ENCODE data around the gene TOGARAM2. TPM values are rescaled to one million over a fixed set of nuclear protein-coding genes. Genes with fewer than 3 reads are reported as not detected.

TOGARAM2 gene
- total and polyA plus RNA-seq, 10 of the 15 experiments (the other 5 are each of a cell fraction or from before 2014, with no cell fraction given): 0.01 to 0.06 (median 0.03) TPM; not detected in 7

GRCh38 chr2:29054430-29054829 is 73.3 kb downstream of the TOGARAM2 start:
- H4K20me1 ChIP-seq (ENCODE audit: control insufficient read depth, insufficient read depth): no peaks in the 10 kb centered on the region
- peaks cover 0 to 2% of the 10 kb centered on the region in 2 experiments; a peak in 1 of 4 replicates for H3K27me3 ChIP-seq (replicated peaks in 1 of 2; ENCODE audit: control insufficient read depth in 2 of 2, insufficient read depth in 2 of 2, low read length in 1 of 2)
- POLR2A ChIA-PET: no interaction called here
- FAIRE-seq (no peak), ATAC-seq (no peak), DNase-seq (ENCODE audit: low read depth, low spot score) (no peak)
- no peak overlapping the region for H2AFZ ChIP-seq (ENCODE audit: control insufficient read depth, low read depth, low read length)
- no peak overlapping the region for H3K4me3 ChIP-seq
- no peak overlapping the region for H3K4me2 ChIP-seq (ENCODE audit: control insufficient read depth, insufficient read depth)
- H3K27ac ChIP-seq (ENCODE audit: control insufficient read depth, insufficient read depth): no peak overlapping the region
- no peaks in the 10 kb centered on the region for H3K79me2 ChIP-seq (ENCODE audit: control insufficient read depth, insufficient read depth, low read length)
- RAD21 ChIA-PET (ENCODE audit: unreplicated experiment): interaction anchor here (0.9 kb wide), 1 partner anchor 143 kb away, joined by 3 read pairs; no protein-coding TSS in a partner anchor
- no peaks in the 10 kb centered on the region for H3K9me3 ChIP-seq (replicated peaks; ENCODE audit: control insufficient read depth, insufficient read depth, low read length)
- H3K36me3 ChIP-seq (ENCODE audit: control insufficient read depth in 2 of 2, insufficient read depth in 2 of 2, low read length in 1 of 2): no peaks in the 10 kb centered on the region
- TF ChIP-seq EZH2 (IDR thresholded peaks at IDR 0.05; ENCODE audit: borderline replicate concordance, control insufficient read depth, low read depth, low read length): no peak
- no peak for TF ChIP-seq MTA3 (IDR thresholded peaks at IDR 0.05; ENCODE audit: borderline replicate concordance, low read length)
- no peak for TF ChIP-seq CHD1 (IDR thresholded peaks at IDR 0.05; ENCODE audit: low read depth, low read length)
- TF ChIP-seq NKRF (conservative IDR thresholded peaks at IDR 0.05): no peak
- no peak for TF ChIP-seq BCL3 (IDR thresholded peaks at IDR 0.05; ENCODE audit: borderline replicate concordance, insufficient read depth, low read depth, low read length, poor library complexity, severe bottlenecking)
- no peak for TF ChIP-seq SMARCA5 (IDR thresholded peaks at IDR 0.05)
- no peak for TF ChIP-seq USF1 (IDR thresholded peaks at IDR 0.05; ENCODE audit: borderline replicate concordance, extremely low read length, insufficient read depth, low read depth, low read length)
- TF ChIP-seq BRCA1 (IDR thresholded peaks at IDR 0.05; ENCODE audit: low read depth, low read length): no peak
- no peak for TF ChIP-seq HDGF (IDR thresholded peaks at IDR 0.05)
- TF ChIP-seq RAD51 (IDR thresholded peaks at IDR 0.05): no peak
- TF ChIP-seq BHLHE40 (IDR thresholded peaks at IDR 0.05; ENCODE audit: borderline replicate concordance in 1 of 2, low read depth in 2 of 2, low read length in 1 of 2): no peak
- CTCF ChIA-PET: interaction anchor here (2.1 kb wide), 1 partner anchor 10 kb away, joined by 8 read pairs; no protein-coding TSS in a partner anchor
- SMC1A ChIA-PET (ENCODE audit: uncharacterized antibody, unreplicated experiment): interaction anchor here (0.6 to 1.4 kb wide), 2 partner anchors 75 to 1138 kb away, joined by 3 to 4 read pairs; no protein-coding TSS in a partner anchor
- no peaks in the 10 kb centered on the region for H3K4me1 ChIP-seq (ENCODE audit: control insufficient read depth, insufficient read depth, low read length)
- 43% methylated on average over 7 of the region's 7 CpGs for WGBS (ENCODE audit: insufficient coverage, insufficient replicate concordance, low lambda C conversion rate, missing lambda C conversion rate)
- BruUV-seq (replicated peaks): no TSS peak
- intact Hi-C loops (cut with micrococcal nuclease; ENCODE audit: unreplicated experiment) (loop anchor here (1.0 kb wide), 1 partner anchor 142 kb away; no protein-coding TSS in a partner anchor), in situ Hi-C loops (cut with MboI) (no loop called here)
- H3K9ac ChIP-seq (ENCODE audit: control insufficient read depth, insufficient read depth, low read length): no peak overlapping the region
